ENCODE measurements around the gene SLC2A6. TPM values are rescaled to one million over a fixed set of nuclear protein-coding genes. Genes with fewer than 3 reads are reported as not detected.
A peak's percentile ranks its signal among the peaks of the same experiment; 100 is the strongest.

SLC2A6 gene
- total RNA-seq, 4 donors from 2014 or later: 0.95 to 10.7 (median 2.2) TPM

GRCh38 chr9:133459476-133460404 lies 19.2 kb downstream of the SLC2A6 start, which contains the start of gene CACFD1:
CACFD1 (plus strand) TSS chr9:133459978; CDS start chr9:133460067, 89 bp downstream.
- H3K27me3 ChIP-seq: no peaks in the 10 kb centered on the region
- DNase-seq: peak; percentile 99
- H3K4me3 ChIP-seq: peak within 1 kb of the TSS; percentile 57 to 95 (median 72)
- H3K4me1 ChIP-seq: peaks cover 0 to 22% (median 3%) of the 10 kb centered on the region in 4 donors
- no peaks in the 10 kb centered on the region for H3K9me3 ChIP-seq
- H3K36me3 ChIP-seq: peaks cover 0 to 7% (median 0%) of the 10 kb centered on the region in 3 donors
- TF ChIP-seq POLR2A (IDR thresholded peaks at IDR 0.05) (peak; percentile 91 to 93), CTCF (IDR thresholded peaks at IDR 0.05) (no peak)
- peak within 1 kb of the TSS; percentile 88 to 99 (median 94) for H3K27ac ChIP-seq

GRCh38 chr9:133458643-133459312 lies 20.1 kb downstream of the SLC2A6 start:
- Histone ChIP-seq H3K9me3 (no peaks in the 10 kb centered on the region), H3K27me3 (no peaks in the 10 kb centered on the region), H3K4me1 (peaks cover 0 to 22% (median 3%) of the 10 kb centered on the region in 4 donors), H3K4me3 (peak overlapping the region in 3 of 4 donors; percentile 68 to 95 (median 77)), H3K36me3 (peaks cover 0 to 6% (median 0%) of the 10 kb centered on the region in 3 donors), H3K27ac (peak overlapping the region in 3 of 4 donors; percentile 88 to 99 (median 91))
- DNase-seq: no peak
- TF ChIP-seq POLR2A (IDR thresholded peaks at IDR 0.05) (no peak), CTCF (IDR thresholded peaks at IDR 0.05) (no peak)

- H3K9me3 ChIP-seq: no peaks in the 10 kb centered on the region
- H3K36me3 ChIP-seq: no peaks in the 10 kb centered on the region
- TF ChIP-seq CTCF (IDR thresholded peaks at IDR 0.05): no peak
- no peak for TF ChIP-seq POLR2A (IDR thresholded peaks at IDR 0.05)
- no peak for DNase-seq
- H3K4me1 ChIP-seq: peaks cover 0 to 22% (median 3%) of the 10 kb centered on the region in 4 donors
- H3K4me3 ChIP-seq: no peak overlapping the region
- no peaks in the 10 kb centered on the region for H3K27me3 ChIP-seq
- no peak overlapping the region for H3K27ac ChIP-seq
Measured at GRCh38 chr9:133457748-133458147, 21.2 kb downstream of the SLC2A6 start.

- TF ChIP-seq CTCF (IDR thresholded peaks at IDR 0.05) (no peak), POLR2A (IDR thresholded peaks at IDR 0.05) (no peak)
- H3K27ac ChIP-seq: no peak overlapping the region
- DNase-seq: no peak
- no peaks in the 10 kb centered on the region for H3K9me3 ChIP-seq
- H3K27me3 ChIP-seq: no peaks in the 10 kb centered on the region
- H3K4me1 ChIP-seq: peaks cover 0 to 20% (median 3%) of the 10 kb centered on the region in 4 donors
- H3K36me3 ChIP-seq: no peaks in the 10 kb centered on the region
- H3K4me3 ChIP-seq: no peak overlapping the region
Measured at GRCh38 chr9:133457233-133457632, 21.7 kb downstream of the SLC2A6 start.

GRCh38 chr9:133456409-133456808 lies 22.5 kb downstream of the SLC2A6 start:
- DNase-seq: no peak
- TF ChIP-seq POLR2A (IDR thresholded peaks at IDR 0.05) (no peak), CTCF (IDR thresholded peaks at IDR 0.05) (no peak)

More at GRCh38 chr9:133456409-133456808, 22.5 kb downstream of the SLC2A6 start:
- Histone ChIP-seq H3K9me3 (no peaks in the 10 kb centered on the region), H3K27me3 (no peaks in the 10 kb centered on the region), H3K36me3 (no peaks in the 10 kb centered on the region), H3K4me3 (no peak overlapping the region), H3K27ac (no peak overlapping the region), H3K4me1 (peaks cover 0 to 16% (median 3%) of the 10 kb centered on the region in 4 donors)
